B cell (primary cell): Measurements from ENCODE around the gene ERBB4. TPM values are rescaled to one million over a fixed set of nuclear protein-coding genes. Genes with fewer than 3 reads are reported as not detected.

Source experiments
- ATAC-seq: fragments of 200-7000 bp; cut with Tn5 transposase; one replicate; pipeline ENCODE4 v1.10.0; 2021; ENCODE audit warnings: low read depth, mild to moderate bottlenecking, moderate number of reproducible peaks, moderate library complexity
- CTCF ChIA-PET: fragments of 350-600 bp; sonication (Branson Sonifier 250); formaldehyde crosslinking; loops from one replicate; lab custom pipeline; 2021; ENCODE audit warnings: antibody characterized with exemption, inconsistent platforms; lab: Charles Lee
- POLR2A ChIA-PET: fragments of 350-600 bp; sonication (Branson Sonifier 250); formaldehyde crosslinking; loops from one replicate; lab custom pipeline; 2021; ENCODE audit warnings: antibody characterized with exemption; lab: Charles Lee
- DNase-seq: peaks from one replicate; pipeline ENCODE4 v3.0.0; 2013
- H2AFZ ChIP-seq: 2 replicates; pipeline ENCODE4 v1.6.1; 2012; ENCODE audit warnings: mild to moderate bottlenecking, low read depth, low read length; ENCODE audit not compliant: insufficient read depth, poor library complexity, severe bottlenecking
- H3K27ac ChIP-seq, 2 donors: 1 replicate in 1 of 2; 2 replicates in 1 of 2; pipeline ENCODE4 v1.5.1; 2012 to 2013; ENCODE audit warnings: low read length in 2 of 2, mild to moderate bottlenecking in 2 of 2, moderate library complexity in 1 of 2
- H3K27me3 ChIP-seq, 4 experiments: fragments of 200-600 bp in 1 of 4; sonication (generic) in 1 of 4; replicated peaks in 1 of 4; 1 replicate in 2 of 4; 2 replicates in 2 of 4; pipeline versions ENCODE4 v1.6.1 to v1.7.0; 2013 to 2016; ENCODE audit warnings: low read length in 3 of 4, mild to moderate bottlenecking in 2 of 4, mixed read lengths in 1 of 4, moderate library complexity in 1 of 4; ENCODE audit not compliant: insufficient read depth in 4 of 4, control insufficient read depth in 3 of 4; ENCODE audit errors: control extremely low read depth in 1 of 4
- H3K36me3 ChIP-seq, 2 experiments: replicated peaks in 1 of 2; 1 replicate in 1 of 2; 2 replicates in 1 of 2; pipeline versions ENCODE4 v1.6.1 to v1.7.1; 2013; ENCODE audit warnings: low read length in 1 of 2; ENCODE audit not compliant: insufficient read depth in 2 of 2, control insufficient read depth in 1 of 2; ENCODE audit errors: control extremely low read depth in 1 of 2, extremely low read depth in 1 of 2
- H3K4me1 ChIP-seq, 2 donors: fragments of 200-600 bp in 1 of 2; sonication (generic) in 1 of 2; 1 replicate in 1 of 2; 2 replicates in 1 of 2; pipeline versions ENCODE4 v1.5.1 to v1.6.1; 2013 to 2017; ENCODE audit warnings: low read length in 2 of 2; ENCODE audit not compliant: control insufficient read depth in 2 of 2, insufficient read depth in 2 of 2
- H3K4me2 ChIP-seq: replicated peaks from 2 replicates; pipeline ENCODE3; 2012; ENCODE audit warnings: mild to moderate bottlenecking, low read depth, low read length; ENCODE audit not compliant: poor library complexity, severe bottlenecking
- H3K4me3 ChIP-seq, 5 experiments: fragments of 200-600 bp in 1 of 5; sonication (generic) in 1 of 5; 1 replicate in 3 of 5; 2 replicates in 2 of 5; pipeline versions ENCODE4 v1.5.1 to v1.7.0; 2011 to 2016; ENCODE audit warnings: low read length in 4 of 5, mild to moderate bottlenecking in 4 of 5, low read depth in 2 of 5, control low read depth in 1 of 5, moderate library complexity in 1 of 5; ENCODE audit not compliant: insufficient read depth in 1 of 5; ENCODE audit errors: control extremely low read depth in 1 of 5, extremely low read depth in 1 of 5
- H3K79me2 ChIP-seq: fragments of 200-600 bp; sonication (generic); one replicate; pipeline ENCODE4 v1.6.0; 2016; ENCODE audit warnings: low read length; ENCODE audit not compliant: control insufficient read depth, insufficient read depth
- H3K9ac ChIP-seq: fragments of 200-600 bp; sonication (generic); 2 replicates; pipeline ENCODE4 v1.6.1; 2017; ENCODE audit warnings: mild to moderate bottlenecking, low read length, moderate library complexity
- H3K9me3 ChIP-seq, 3 donors: one replicate each; pipeline versions ENCODE4 v1.6.1 to v1.7.1; 2013; ENCODE audit warnings: low read length in 2 of 3; ENCODE audit not compliant: control insufficient read depth in 2 of 3, insufficient read depth in 1 of 3; ENCODE audit errors: control extremely low read depth in 1 of 3
- H4K20me1 ChIP-seq: 2 replicates; pipeline ENCODE4 v1.6.0; 2012; ENCODE audit warnings: mild to moderate bottlenecking, low read length; ENCODE audit not compliant: insufficient read depth, control insufficient read depth, poor library complexity, severe bottlenecking
- H3K27ac Mint-ChIP-seq: one replicate; pipeline ENCODE4 v1.8.0; 2021; ENCODE audit warnings: mixed read lengths
- H3K27me3 Mint-ChIP-seq: one replicate; pipeline ENCODE4 v1.8.0; 2021; ENCODE audit warnings: mixed read lengths
- H3K4me1 Mint-ChIP-seq: one replicate; pipeline ENCODE4 v1.8.0; 2021; ENCODE audit warnings: mixed read lengths
- H3K4me3 Mint-ChIP-seq: one replicate; pipeline ENCODE4 v1.8.0; 2021; ENCODE audit warnings: mixed read lengths
- H3K9me3 Mint-ChIP-seq: one replicate; pipeline ENCODE4 v1.8.0; 2022; ENCODE audit warnings: mixed read lengths; ENCODE audit not compliant: insufficient read depth
- CTCF ChIP-seq: fragments of 200-600 bp; IDR thresholded peaks from one replicate; pipeline ENCODE4 v1.8.0; 2022; ENCODE audit warnings: antibody characterized with exemption, mild to moderate bottlenecking
- EZH2 ChIP-seq: IDR thresholded peaks from 2 replicates; pipeline ENCODE4 v1.6.1; 2012; ENCODE audit warnings: borderline replicate concordance, low read depth, mild to moderate bottlenecking, moderate library complexity, low read length; ENCODE audit not compliant: insufficient read depth, poor library complexity, severe bottlenecking
- WGBS: methylation state at CpG from one replicate; pipeline ENCODE4 v1.1.5; 2013; ENCODE audit warnings: missing lambda C conversion rate; ENCODE audit not compliant: insufficient coverage; 5-methylcytosine and 5-hydroxymethylcytosine counted together
- intact Hi-C: fragments of 100-400 bp; cut with micrococcal nuclease; formaldehyde crosslinking; loops from one replicate; pipeline ENCODE4 v1.10.0; 2022
- polyA plus RNA-seq: library from polyadenylated mRNA; depleted of rRNA; stranded (reverse); fragments of >200 nt; gene quantifications from 2 replicates; pipeline ENCODE4 v1.2.3, GENCODE V29; 2012
- total RNA-seq, 2 donors: library from RNA; stranded (reverse); fragments of 120-200 nt in 1 of 2; gene quantifications; 1 replicate in 1 of 2; 2 replicates in 1 of 2; pipeline versions ENCODE4 v1.2.3 to v1.2.4, GENCODE V29; 2013 to 2022

The ERBB4 gene
- total and polyA plus RNA-seq, 2 donors (not counting 1 experiment from before 2014, with no cell fraction given), result not detected

- Histone ChIP-seq H3K9ac (no peak overlapping the region), H3K79me2 (no peaks in the 10 kb centered on the region), H3K36me3 (no peaks in the 10 kb centered on the region), H3K27ac (no peak overlapping the region), H3K4me3 (no peak overlapping the region), H3K4me2 (no peak overlapping the region), H3K9me3 (no peaks in the 10 kb centered on the region), H3K4me1 (no peaks in the 10 kb centered on the region), H4K20me1 (no peaks in the 10 kb centered on the region), H3K27me3 (no peaks in the 10 kb centered on the region), H2AFZ (no peak overlapping the region)
- Mint-ChIP-seq H3K27ac (no peak overlapping the region), H3K4me1 (peaks cover 2% of the 10 kb centered on the region), H3K9me3 (no peaks in the 10 kb centered on the region), H3K27me3 (no peaks in the 10 kb centered on the region), H3K4me3 (no peak overlapping the region)
- ChIA-PET POLR2A (no interaction called here), CTCF (interaction anchor here (1.6 kb wide), 1 partner anchor 15 kb away, joined by 4 read pairs; no protein-coding TSS in a partner anchor)
- WGBS, result no CpG with 5 or more reads among the region's 2 CpGs
- intact Hi-C loops, result no loop called here
- TF ChIP-seq EZH2 (no peak), CTCF (no peak)
- ATAC-seq (no peak), DNase-seq (no peak)
Observed at GRCh38 chr2:211440107-211440506, 1098.5 kb downstream of the ERBB4 start.

GRCh38 chr2:211439011-211439410 is 1099.6 kb downstream of the ERBB4 start:
- H4K20me1 ChIP-seq, result no peaks in the 10 kb centered on the region
- Mint-ChIP-seq H3K27me3 (no peaks in the 10 kb centered on the region), H3K27ac (no peak overlapping the region), H3K9me3 (no peaks in the 10 kb centered on the region), H3K4me1 (peaks cover 2% of the 10 kb centered on the region), H3K4me3 (no peak overlapping the region)
- no peaks in the 10 kb centered on the region for H3K36me3 ChIP-seq
- no peak for TF ChIP-seq CTCF
- TF ChIP-seq EZH2, result no peak
- ChIA-PET POLR2A (no interaction called here), CTCF (no interaction called here)
- WGBS, result 80% methylated on average over 1 of the region's 2 CpGs
- DNase-seq (no peak), ATAC-seq (no peak)
- H3K27ac ChIP-seq, result no peak overlapping the region
- H3K9me3 ChIP-seq, result no peaks in the 10 kb centered on the region
- no peak overlapping the region for H3K4me2 ChIP-seq
- no peak overlapping the region for H3K9ac ChIP-seq
- H3K79me2 ChIP-seq, result no peaks in the 10 kb centered on the region
- no peaks in the 10 kb centered on the region for H3K4me1 ChIP-seq
- intact Hi-C loops, result no loop called here
- H3K4me3 ChIP-seq, result no peak overlapping the region
- no peak overlapping the region for H2AFZ ChIP-seq
- no peaks in the 10 kb centered on the region for H3K27me3 ChIP-seq
